GM21723 (cell line): ENCODE measurements around the gene CBX7.

Source experiments
- ATAC-seq: cut with Tn5 transposase; IDR thresholded peaks from one replicate; pipeline ENCODE4 v1.9.1; 2021; ENCODE audit warnings: mild to moderate bottlenecking, moderate library complexity; ENCODE audit not compliant: unreplicated experiment

CBX7 gene

GRCh38 chr22:39152511-39153219 is at the start of gene CBX7:
Gene CBX7 (minus strand): TSS chr22:39152680. CDS start chr22:39152444, 236 bp downstream.
- peak; percentile 69 for ATAC-seq

GRCh38 chr22:39197578-39197977 is 45.1 kb upstream of the CBX7 start:
- no peak for ATAC-seq

- ATAC-seq = no peak
Observed at GRCh38 chr22:39194098-39194497, 41.6 kb upstream of the CBX7 start.

GRCh38 chr22:39188809-39189208 is 36.3 kb upstream of the CBX7 start:
- no peak for ATAC-seq

GRCh38 chr22:39185601-39186012 is 33.1 kb upstream of the CBX7 start:
- no peak for ATAC-seq

- no peak for ATAC-seq
Observed at GRCh38 chr22:39184586-39185577, 32.4 kb upstream of the CBX7 start.

GRCh38 chr22:39183991-39184585 is 31.6 kb upstream of the CBX7 start:
- ATAC-seq = no peak

- ATAC-seq = no peak
Observed at GRCh38 chr22:39182478-39183030, 30.1 kb upstream of the CBX7 start.

- ATAC-seq = no peak
Observed at GRCh38 chr22:39181778-39182177, 29.3 kb upstream of the CBX7 start.

- ATAC-seq = no peak
Observed at GRCh38 chr22:39181356-39181755, 28.9 kb upstream of the CBX7 start.

GRCh38 chr22:39179841-39180335 is 27.4 kb upstream of the CBX7 start:
- no peak for ATAC-seq

- ATAC-seq = no peak
Observed at GRCh38 chr22:39179401-39179827, 26.9 kb upstream of the CBX7 start.

GRCh38 chr22:39178206-39179111 is 26.0 kb upstream of the CBX7 start:
- no peak for ATAC-seq

GRCh38 chr22:39177791-39178190 is 25.3 kb upstream of the CBX7 start:
- no peak for ATAC-seq

GRCh38 chr22:39177456-39177775 is 24.9 kb upstream of the CBX7 start:
- no peak for ATAC-seq

GRCh38 chr22:39176714-39177455 is 24.4 kb upstream of the CBX7 start:
- ATAC-seq = no peak

GRCh38 chr22:39176143-39176713 is 23.7 kb upstream of the CBX7 start:
- no peak for ATAC-seq

GRCh38 chr22:39175353-39176142 is 23.1 kb upstream of the CBX7 start:
- no peak for ATAC-seq
